D721Med (cell line): ENCODE data around the gene LY86.

Source experiments
- DNase-seq: peaks from one replicate; pipeline ENCODE4 v3.0.0; 2011; ENCODE audit warnings: low spot score; ENCODE audit not compliant: insufficient read length
- FAIRE-seq: peaks from 2 replicates; lab custom pipeline; 2011; peaks lifted over from hg19 to GRCh38; lab: Jason Lieb, UNC
- TF ChIP-seq, protein P1 (sequence below): IDR thresholded peaks from 2 replicates; pipeline ENCODE4 v1.5.1; 2012; ENCODE audit warnings: mild to moderate bottlenecking, control low read depth; ENCODE audit not compliant: insufficient read depth; ENCODE audit errors: missing control alignments

The LY86 gene

DNA sequence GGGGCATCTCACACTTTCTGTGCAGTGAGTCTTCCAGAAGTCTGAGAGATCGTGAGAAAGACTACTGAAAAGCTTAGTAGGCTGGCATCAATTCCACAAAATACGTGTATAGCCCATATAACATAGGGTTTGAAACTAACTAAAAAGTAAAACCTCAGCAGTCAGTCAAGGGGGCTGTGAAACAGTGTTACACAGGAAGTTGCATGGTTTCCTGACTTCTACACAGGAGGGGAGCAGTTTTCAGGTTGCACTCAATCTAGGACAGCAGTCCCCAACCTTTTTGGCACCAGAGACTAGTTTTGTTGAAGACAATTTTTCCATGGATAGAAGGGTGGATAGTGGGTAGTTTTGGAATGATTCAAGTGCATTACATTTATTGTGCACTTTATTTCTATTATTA, 4.7 kb upstream of the LY86 start:
- TF ChIP-seq, protein P1, sequence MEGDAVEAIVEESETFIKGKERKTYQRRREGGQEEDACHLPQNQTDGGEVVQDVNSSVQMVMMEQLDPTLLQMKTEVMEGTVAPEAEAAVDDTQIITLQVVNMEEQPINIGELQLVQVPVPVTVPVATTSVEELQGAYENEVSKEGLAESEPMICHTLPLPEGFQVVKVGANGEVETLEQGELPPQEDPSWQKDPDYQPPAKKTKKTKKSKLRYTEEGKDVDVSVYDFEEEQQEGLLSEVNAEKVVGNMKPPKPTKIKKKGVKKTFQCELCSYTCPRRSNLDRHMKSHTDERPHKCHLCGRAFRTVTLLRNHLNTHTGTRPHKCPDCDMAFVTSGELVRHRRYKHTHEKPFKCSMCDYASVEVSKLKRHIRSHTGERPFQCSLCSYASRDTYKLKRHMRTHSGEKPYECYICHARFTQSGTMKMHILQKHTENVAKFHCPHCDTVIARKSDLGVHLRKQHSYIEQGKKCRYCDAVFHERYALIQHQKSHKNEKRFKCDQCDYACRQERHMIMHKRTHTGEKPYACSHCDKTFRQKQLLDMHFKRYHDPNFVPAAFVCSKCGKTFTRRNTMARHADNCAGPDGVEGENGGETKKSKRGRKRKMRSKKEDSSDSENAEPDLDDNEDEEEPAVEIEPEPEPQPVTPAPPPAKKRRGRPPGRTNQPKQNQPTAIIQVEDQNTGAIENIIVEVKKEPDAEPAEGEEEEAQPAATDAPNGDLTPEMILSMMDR, result no peak
- DNase-seq (no peak), FAIRE-seq (no peak)

DNA sequence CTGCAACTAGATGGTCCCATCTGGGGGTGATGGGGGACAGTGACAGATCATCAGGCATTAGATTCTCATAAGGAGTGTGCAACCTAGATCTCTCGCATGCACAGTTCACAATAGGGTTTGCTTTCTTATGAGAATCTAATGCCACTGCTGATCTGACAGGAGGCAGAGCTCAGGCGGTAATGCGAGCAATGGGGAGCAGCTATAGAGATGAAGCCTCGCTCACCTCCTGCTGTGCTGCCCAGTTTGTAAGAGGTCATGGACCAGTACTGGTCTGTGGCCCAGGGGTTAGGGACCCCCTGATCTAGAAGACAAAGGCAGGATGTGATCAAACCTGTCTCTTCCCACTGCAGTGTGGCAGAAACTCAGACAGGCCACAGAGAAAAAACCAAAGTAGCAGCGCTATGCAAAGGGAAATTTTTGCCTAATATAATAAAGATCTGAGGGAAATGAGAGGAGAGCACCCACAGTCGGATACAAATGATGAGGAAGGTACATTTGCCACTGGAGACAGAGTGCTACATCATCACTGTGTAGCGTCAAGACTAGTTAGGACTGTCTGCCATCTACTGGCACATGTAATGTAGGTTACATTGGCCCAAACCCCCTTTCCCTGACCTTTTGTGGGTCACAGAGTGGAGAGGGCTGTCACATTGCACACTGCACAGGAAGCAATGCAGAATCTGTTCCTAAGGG, 4.1 kb upstream of the LY86 start:
- DNase-seq, result no peak
- TF ChIP-seq, protein P1, result no peak
- FAIRE-seq, result no peak

DNA sequence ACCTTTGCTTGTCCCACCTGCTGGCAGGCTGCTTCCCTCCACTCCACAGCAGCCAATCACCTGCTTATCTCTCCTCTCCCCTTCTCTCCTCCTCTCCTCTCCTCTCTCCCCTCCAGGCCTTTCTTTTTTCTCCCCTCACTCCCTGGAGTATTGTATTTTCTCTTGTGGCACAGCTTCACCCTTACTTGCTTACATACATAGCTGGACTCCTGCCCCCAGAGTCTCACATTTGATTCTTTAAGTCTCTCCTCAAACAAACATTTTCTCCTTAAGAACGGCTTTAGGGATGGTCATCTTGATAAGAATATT, 3.6 kb upstream of the LY86 start:
- TF ChIP-seq, protein P1, result no peak
- DNase-seq, result no peak
- FAIRE-seq, result no peak

DNA sequence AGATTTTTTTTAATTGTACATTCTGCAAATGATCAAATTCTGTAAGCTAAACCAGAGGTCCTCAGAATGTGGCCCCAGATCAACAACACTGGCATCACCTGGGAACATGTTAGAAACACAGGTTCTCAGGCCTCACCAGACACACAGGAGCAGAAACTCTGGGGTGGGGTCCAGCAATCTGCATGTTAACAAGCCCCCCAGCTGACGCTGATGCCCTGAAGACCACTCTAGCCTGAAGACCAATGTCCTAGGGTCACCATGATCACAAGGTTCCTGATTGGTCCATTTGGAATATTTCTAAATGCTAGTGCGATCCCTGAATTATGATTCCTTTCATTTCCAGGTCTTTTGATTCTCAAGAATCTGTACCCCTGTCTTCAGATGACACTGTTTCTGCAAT, 2.4 kb upstream of the LY86 start:
- FAIRE-seq, result no peak
- TF ChIP-seq, protein P1, result no peak
- no peak for DNase-seq

DNA sequence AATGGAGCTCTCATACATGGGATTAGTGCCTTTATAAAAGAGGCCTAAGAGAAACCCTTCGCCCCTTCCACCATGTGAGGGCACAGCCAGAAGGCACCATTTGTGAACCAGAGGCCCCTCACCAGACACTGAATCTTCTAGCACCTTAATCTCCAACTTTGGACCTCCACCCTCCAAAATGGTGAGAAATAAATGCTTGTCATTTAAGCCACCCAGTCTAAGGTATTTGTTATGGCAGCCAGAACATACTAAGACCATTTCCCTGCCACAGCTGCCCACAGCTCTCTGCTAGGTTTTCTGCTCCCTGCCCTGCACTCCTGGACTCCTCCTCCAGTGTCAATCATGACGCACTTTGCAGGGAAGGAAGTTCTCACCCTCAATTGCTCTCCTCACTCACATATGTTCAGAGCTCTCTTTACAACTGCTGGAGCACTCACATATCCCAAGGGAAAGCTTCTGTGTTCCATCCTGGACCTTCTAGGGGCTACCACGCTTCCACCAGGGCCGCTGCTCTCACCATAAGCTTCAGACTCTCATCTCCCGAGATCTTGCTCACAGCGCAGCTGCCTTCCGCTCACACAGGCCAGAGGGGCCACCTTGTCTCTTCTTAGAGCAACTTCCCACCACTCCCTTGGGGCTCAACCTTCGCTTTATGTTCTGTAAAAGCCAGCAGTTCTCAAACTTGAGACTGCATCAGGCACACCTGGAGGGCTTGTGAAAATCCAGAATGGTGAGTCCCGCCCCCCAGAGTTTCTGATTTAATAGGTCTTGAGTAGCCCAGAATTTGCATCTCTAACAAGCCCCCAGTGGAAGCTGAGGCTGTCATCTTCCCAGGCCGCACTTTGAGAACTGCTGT, 1.6 kb upstream of the LY86 start:
- TF ChIP-seq, protein P1, result no peak
- no peak for FAIRE-seq
- DNase-seq, result no peak

DNA sequence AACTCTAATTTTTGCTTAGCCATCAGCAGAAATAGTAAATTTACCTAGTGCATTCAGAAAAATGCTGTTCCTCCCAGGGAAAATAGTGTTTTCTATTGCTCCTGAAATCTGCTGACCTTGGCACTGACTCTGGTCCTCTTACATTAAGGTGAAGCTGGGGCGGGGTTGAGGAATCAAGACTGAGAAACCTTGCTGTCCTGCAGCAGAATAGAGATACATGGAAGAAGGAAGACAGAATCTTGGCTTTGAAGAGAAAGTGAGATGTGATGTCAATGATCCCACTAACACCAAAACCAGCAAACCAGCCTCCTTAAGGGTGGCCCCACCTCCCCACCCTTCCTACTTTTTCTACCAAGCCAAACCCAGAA, 840 bp upstream of the LY86 start:
- DNase-seq (no peak), FAIRE-seq (no peak)
- TF ChIP-seq, protein P1, result no peak
